Breast epithelium (tissue), 3 donors: ENCODE measurements around the gene ARL6IP4.

Source experiments
- POLR2A ChIP-seq: fragments of 450-650 bp; IDR thresholded peaks from one replicate; pipeline ENCODE4 v1.6.1; 2016; ENCODE audit warnings: antibody characterized with exemption, mild to moderate bottlenecking, moderate library complexity
- TF ChIP-seq, protein P1 (sequence below), 3 donors: fragments of 450-650 bp; IDR thresholded peaks; one replicate each; pipeline ENCODE4 v1.5.1; 2016 to 2017; ENCODE audit warnings: antibody characterized with exemption in 3 of 3, mild to moderate bottlenecking in 3 of 3, moderate library complexity in 3 of 3

DNA sequence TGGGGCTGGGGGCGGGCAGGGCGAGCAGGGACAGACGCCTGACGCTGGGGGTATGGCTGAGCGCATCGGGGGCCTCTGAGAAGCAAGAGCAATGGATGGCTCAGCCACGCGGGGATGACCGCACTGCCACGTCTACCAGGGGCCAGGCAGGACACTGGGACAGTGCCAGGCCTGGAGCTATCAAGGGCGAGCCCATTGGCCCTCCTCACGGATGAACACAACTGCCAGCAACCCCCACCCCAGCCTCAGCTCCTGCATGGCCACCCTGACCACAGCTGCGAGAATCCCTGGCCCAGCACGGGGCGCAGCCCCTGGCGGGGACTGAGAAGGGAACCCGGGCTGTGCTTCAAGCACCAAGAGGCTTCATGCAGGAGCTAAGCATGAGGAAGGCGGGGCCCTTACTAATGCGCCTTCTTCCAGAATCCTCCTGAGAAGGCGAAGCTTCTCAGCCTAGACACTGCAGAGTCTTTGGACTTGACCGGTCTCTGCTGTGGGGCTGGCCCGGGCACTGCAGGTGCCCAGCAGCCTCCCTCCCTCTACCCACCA, 9.5 kb downstream of the ARL6IP4 start:
- TF ChIP-seq, protein P1, sequence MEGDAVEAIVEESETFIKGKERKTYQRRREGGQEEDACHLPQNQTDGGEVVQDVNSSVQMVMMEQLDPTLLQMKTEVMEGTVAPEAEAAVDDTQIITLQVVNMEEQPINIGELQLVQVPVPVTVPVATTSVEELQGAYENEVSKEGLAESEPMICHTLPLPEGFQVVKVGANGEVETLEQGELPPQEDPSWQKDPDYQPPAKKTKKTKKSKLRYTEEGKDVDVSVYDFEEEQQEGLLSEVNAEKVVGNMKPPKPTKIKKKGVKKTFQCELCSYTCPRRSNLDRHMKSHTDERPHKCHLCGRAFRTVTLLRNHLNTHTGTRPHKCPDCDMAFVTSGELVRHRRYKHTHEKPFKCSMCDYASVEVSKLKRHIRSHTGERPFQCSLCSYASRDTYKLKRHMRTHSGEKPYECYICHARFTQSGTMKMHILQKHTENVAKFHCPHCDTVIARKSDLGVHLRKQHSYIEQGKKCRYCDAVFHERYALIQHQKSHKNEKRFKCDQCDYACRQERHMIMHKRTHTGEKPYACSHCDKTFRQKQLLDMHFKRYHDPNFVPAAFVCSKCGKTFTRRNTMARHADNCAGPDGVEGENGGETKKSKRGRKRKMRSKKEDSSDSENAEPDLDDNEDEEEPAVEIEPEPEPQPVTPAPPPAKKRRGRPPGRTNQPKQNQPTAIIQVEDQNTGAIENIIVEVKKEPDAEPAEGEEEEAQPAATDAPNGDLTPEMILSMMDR (IDR thresholded peaks at IDR 0.05) = no peak
- TF ChIP-seq POLR2A = no peak
